Fibroblast of lung (primary cell): ENCODE results near the gene E2F2. TPM values are rescaled to one million over a fixed set of nuclear protein-coding genes. Genes with fewer than 3 reads are reported as not detected.

ENCODE experiments used
- DNase-seq, 2 donors: peaks; one replicate each; pipeline versions ENCODE4 v3.0.0 to v3.0.0-alpha.2; 2010; ENCODE audit warnings: low read depth in 2 of 2
- H2AFZ ChIP-seq: 2 replicates; pipeline ENCODE4 v1.5.1; 2012; ENCODE audit warnings: low read length, control low read depth, inconsistent platforms
- H3K27ac ChIP-seq: 2 replicates; pipeline ENCODE4 v1.5.1; 2011; ENCODE audit warnings: low read length, control low read depth; ENCODE audit not compliant: insufficient read depth
- H3K27me3 ChIP-seq: 2 replicates; pipeline ENCODE4 v1.5.1; 2011; ENCODE audit warnings: mild to moderate bottlenecking, low read length; ENCODE audit not compliant: control insufficient read depth, insufficient read depth
- H3K36me3 ChIP-seq: 2 replicates; pipeline ENCODE4 v1.5.1; 2011; ENCODE audit warnings: low read length; ENCODE audit not compliant: control insufficient read depth, insufficient read depth
- H3K4me1 ChIP-seq: 2 replicates; pipeline ENCODE4 v1.5.1; 2011; ENCODE audit warnings: low read length; ENCODE audit not compliant: control insufficient read depth, insufficient read depth; ENCODE audit errors: extremely low read depth
- H3K4me2 ChIP-seq: 2 replicates; pipeline ENCODE4 v1.5.1; 2011; ENCODE audit warnings: low read length, control low read depth; ENCODE audit not compliant: insufficient read depth; ENCODE audit errors: extremely low read depth
- H3K4me3 ChIP-seq, 4 experiments: fragments of 200-600 bp in 1 of 4; sonication (generic) in 1 of 4; replicated peaks in 1 of 4; 2 replicates each; pipeline ENCODE4 v1.5.1; 2011 to 2016; ENCODE audit warnings: low read length in 4 of 4, low read depth in 3 of 4, mild to moderate bottlenecking in 3 of 4, control low read depth in 2 of 4, inconsistent platforms in 1 of 4, mixed read lengths in 1 of 4; ENCODE audit not compliant: insufficient read depth in 1 of 4; ENCODE audit errors: control extremely low read depth in 1 of 4
- H3K79me2 ChIP-seq: 2 replicates; pipeline ENCODE4 v1.5.1; 2012; ENCODE audit warnings: mild to moderate bottlenecking, low read length, inconsistent platforms; ENCODE audit not compliant: control insufficient read depth, insufficient read depth
- H3K9ac ChIP-seq: 2 replicates; pipeline ENCODE4 v1.5.1; 2011; ENCODE audit warnings: mild to moderate bottlenecking, low read length, control low read depth; ENCODE audit not compliant: insufficient read depth
- H3K9me3 ChIP-seq: 2 replicates; pipeline ENCODE4 v1.5.1; 2012; ENCODE audit warnings: low read depth, low read length; ENCODE audit not compliant: control insufficient read depth, insufficient read depth
- H4K20me1 ChIP-seq: 2 replicates; pipeline ENCODE4 v1.5.1; 2011; ENCODE audit warnings: low read length; ENCODE audit not compliant: control insufficient read depth, insufficient read depth; ENCODE audit errors: extremely low read depth
- CTCF ChIP-seq, 2 donors: IDR thresholded peaks in 1 of 2; conservative IDR thresholded peaks in 1 of 2; 1 replicate in 1 of 2; 2 replicates in 1 of 2; pipeline ENCODE4 v1.5.1; 2011 to 2012; ENCODE audit warnings: low read length in 2 of 2, control low read depth in 1 of 2, inconsistent platforms in 1 of 2, low read depth in 1 of 2, mild to moderate bottlenecking in 1 of 2
- EZH2 ChIP-seq: IDR thresholded peaks from 2 replicates; pipeline ENCODE4 v1.5.1; 2012; ENCODE audit warnings: low read length, control low read depth, mild to moderate bottlenecking; ENCODE audit errors: missing control alignments
- polyA plus RNA-seq, 2 donors: library from polyadenylated mRNA; depleted of rRNA in 1 of 2; stranded (reverse) in 1 of 2; unstranded in 1 of 2; fragments of >200 nt; gene quantifications; 2 replicates each; pipeline ENCODE4 v1.2.1, GENCODE V29; 2011 to 2012; ENCODE audit warnings: missing spikeins in 1 of 2
- total RNA-seq: library from RNA; depleted of rRNA; stranded (reverse); fragments of >200 nt; gene quantifications from 2 replicates; pipeline ENCODE4 v1.2.1, GENCODE V29; 2014

Gene E2F2
- total and polyA plus RNA-seq, 2 donors (not counting 1 experiment from before 2014, with no cell fraction given) = 0.17 to 0.26 TPM

GRCh38 chr1:23563003-23563402, 32.0 kb upstream of the E2F2 start:
- H3K9me3 ChIP-seq = no peaks in the 10 kb centered on the region
- H3K36me3 ChIP-seq = no peaks in the 10 kb centered on the region
- no peak overlapping the region for H2AFZ ChIP-seq
- no peak for DNase-seq
- peak overlapping the region; percentile 38 for H3K9ac ChIP-seq
- peak overlapping the region; percentile 98 for H3K27ac ChIP-seq
- peaks cover 12% of the 10 kb centered on the region for H3K79me2 ChIP-seq
- no peak overlapping the region for H3K4me2 ChIP-seq
- peaks cover 23% of the 10 kb centered on the region for H3K4me1 ChIP-seq
- H3K4me3 ChIP-seq = no peak overlapping the region
- no peaks in the 10 kb centered on the region for H3K27me3 ChIP-seq
- no peaks in the 10 kb centered on the region for H4K20me1 ChIP-seq
- no peak for TF ChIP-seq EZH2
- TF ChIP-seq CTCF (conservative IDR thresholded peaks at IDR 0.05 in 1 of 2, IDR thresholded peaks at IDR 0.05 in 1 of 2; ENCODE audit: low read depth in 1 of 2, low read length in 2 of 2) = no peak

GRCh38 chr1:23562137-23562876, 31.3 kb upstream of the E2F2 start:
- peak overlapping the region; percentile 98 for H3K27ac ChIP-seq
- H3K4me1 ChIP-seq = peaks cover 23% of the 10 kb centered on the region
- TF ChIP-seq CTCF (conservative IDR thresholded peaks at IDR 0.05 in 1 of 2, IDR thresholded peaks at IDR 0.05 in 1 of 2; ENCODE audit: low read depth in 1 of 2, low read length in 2 of 2) (no peak), EZH2 (no peak)
- H3K9me3 ChIP-seq = no peaks in the 10 kb centered on the region
- peaks cover 14% of the 10 kb centered on the region for H3K79me2 ChIP-seq
- peak overlapping the region; percentile 81 for H3K4me2 ChIP-seq
- no peak overlapping the region for H2AFZ ChIP-seq
- H3K36me3 ChIP-seq = no peaks in the 10 kb centered on the region
- no peaks in the 10 kb centered on the region for H4K20me1 ChIP-seq
- peak overlapping the region; percentile 73 for H3K9ac ChIP-seq
- no peaks in the 10 kb centered on the region for H3K27me3 ChIP-seq
- peak overlapping the region; percentile 10 to 21 (median 16) for H3K4me3 ChIP-seq
- peak; percentile 98 to 99 for DNase-seq

- peak overlapping the region; percentile 73 for H3K9ac ChIP-seq
- no peaks in the 10 kb centered on the region for H3K36me3 ChIP-seq
- peak overlapping the region; percentile 81 for H3K4me2 ChIP-seq
- H4K20me1 ChIP-seq = no peaks in the 10 kb centered on the region
- peaks cover 23% of the 10 kb centered on the region for H3K4me1 ChIP-seq
- no peaks in the 10 kb centered on the region for H3K27me3 ChIP-seq
- TF ChIP-seq EZH2 (no peak), CTCF (conservative IDR thresholded peaks at IDR 0.05 in 1 of 2, IDR thresholded peaks at IDR 0.05 in 1 of 2; ENCODE audit: low read depth in 1 of 2, low read length in 2 of 2) (no peak)
- H3K4me3 ChIP-seq = peak overlapping the region in 3 of 4 experiments; percentile 10 to 21 (median 21)
- peaks cover 14% of the 10 kb centered on the region for H3K79me2 ChIP-seq
- H3K27ac ChIP-seq = peak overlapping the region; percentile 98
- H2AFZ ChIP-seq = no peak overlapping the region
- DNase-seq = peak in 1 of 2 donors; percentile 63
- H3K9me3 ChIP-seq = no peaks in the 10 kb centered on the region
These were observed 30.7 kb upstream of the E2F2 start for GRCh38 chr1:23561813-23562100.
